ENCODE data around the gene SLF2. TPM values are rescaled to one million over a fixed set of nuclear protein-coding genes. Genes with fewer than 3 reads are reported as not detected.
A peak's percentile ranks its signal among the peaks of the same experiment; 100 is the strongest.
"Not testable (repeated sequence)": the region's sequence is repeated elsewhere in the genome, so short reads cannot be mapped to it uniquely, and the experiment has no call there.

SLF2 gene
- total RNA-seq, 2 experiments from 2014 or later = 41.4 to 53.0 TPM

DNA sequence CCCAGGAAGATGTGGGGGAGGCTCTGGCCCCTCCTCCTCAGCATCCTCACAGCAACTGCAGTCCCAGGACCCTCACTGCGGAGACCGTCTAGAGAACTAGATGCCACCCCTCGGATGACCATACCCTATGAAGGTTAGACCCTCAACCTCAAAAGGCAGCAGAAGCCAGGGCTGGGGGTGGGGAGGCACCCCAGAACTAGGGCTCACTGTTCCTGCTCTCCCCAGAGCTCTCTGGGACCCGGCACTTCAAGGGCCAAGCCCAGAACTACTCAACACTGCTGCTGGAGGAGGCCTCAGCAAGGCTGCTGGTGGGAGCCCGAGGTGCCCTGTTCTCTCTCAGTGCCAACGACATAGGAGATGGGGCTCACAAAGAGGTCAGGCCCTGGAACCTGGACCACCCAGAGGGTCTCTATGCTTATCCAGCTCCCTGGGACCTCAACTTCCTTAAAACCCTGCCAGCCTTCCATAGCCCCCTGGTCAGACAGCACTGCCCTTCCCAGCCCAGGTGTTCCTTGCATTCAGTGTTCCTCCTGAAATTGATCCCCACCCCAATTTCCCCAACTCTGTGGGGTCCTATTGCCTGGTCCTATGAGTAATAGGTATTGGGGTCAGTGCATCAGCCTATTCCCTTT is 60.3 kb downstream of the SLF2 start:
- no peak for ATAC-seq
- CTCF ChIA-PET = interaction anchor here (1.0 kb wide), 1 partner anchor 25 kb away, joined by 3 read pairs; no protein-coding TSS in a partner anchor
- DNase-seq = no peak
- no peaks in the 10 kb centered on the region for H3K9me3 Mint-ChIP-seq (ENCODE audit: low read depth)
- H3K36me3 Mint-ChIP-seq = no peaks in the 10 kb centered on the region
- H3K4me1 Mint-ChIP-seq = peaks cover 7% of the 10 kb centered on the region
- H3K4me3 Mint-ChIP-seq = no peak overlapping the region
- no peaks in the 10 kb centered on the region for H3K27me3 Mint-ChIP-seq
- H3K27ac Mint-ChIP-seq = no peak overlapping the region

DNA sequence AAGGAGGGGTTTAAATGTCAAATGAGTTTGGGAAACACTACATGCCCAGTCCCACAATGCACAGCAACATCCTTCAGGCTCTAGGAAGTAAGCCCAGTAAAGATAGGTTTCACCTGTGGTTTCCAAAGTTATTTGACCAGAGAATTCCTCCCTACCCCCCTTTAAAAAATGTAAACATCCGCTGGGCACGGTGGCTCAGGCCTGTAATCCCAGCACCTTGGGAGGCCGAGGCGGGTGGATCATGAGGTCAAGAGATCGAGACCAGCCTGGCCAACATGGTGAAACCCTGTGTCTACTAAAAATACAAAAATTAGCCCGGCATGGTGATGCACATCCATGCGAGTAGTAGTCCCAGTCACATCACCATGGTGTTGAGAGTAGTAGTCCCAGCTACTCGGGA is 62.6 kb downstream of the SLF2 start:
- H3K27ac Mint-ChIP-seq; H3K4me1 Mint-ChIP-seq; H3K4me3 Mint-ChIP-seq; H3K9me3 Mint-ChIP-seq (ENCODE audit: low read depth); DNase-seq; CTCF ChIA-PET; ATAC-seq; H3K36me3 Mint-ChIP-seq; H3K27me3 Mint-ChIP-seq: not testable (repeated sequence)

DNA sequence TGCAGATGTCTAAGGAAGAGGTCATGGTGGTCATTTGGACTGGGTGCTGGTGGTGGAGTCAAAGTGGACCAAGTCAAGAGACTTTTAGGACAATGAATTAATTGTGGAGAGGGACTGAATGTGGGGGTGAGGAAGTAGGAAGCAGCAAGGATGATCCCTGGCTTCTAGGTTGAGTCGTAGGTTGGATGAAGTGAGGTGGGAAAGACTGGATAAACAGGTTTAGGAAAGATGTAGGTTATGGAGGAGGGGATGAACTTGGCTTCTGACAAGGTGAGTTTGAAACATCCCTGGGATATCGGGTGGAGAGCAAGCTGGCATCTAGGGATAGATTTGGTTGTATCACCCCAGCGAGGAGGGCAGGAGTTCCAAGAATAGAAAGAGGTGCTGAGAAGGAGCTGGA is 64.1 kb downstream of the SLF2 start:
- H3K4me3 Mint-ChIP-seq = no peak overlapping the region
- no peak for ATAC-seq
- CTCF ChIA-PET = no interaction called here
- H3K9me3 Mint-ChIP-seq (ENCODE audit: low read depth) = no peaks in the 10 kb centered on the region
- H3K27me3 Mint-ChIP-seq = no peaks in the 10 kb centered on the region
- DNase-seq = peak; percentile 23
- H3K27ac Mint-ChIP-seq = no peak overlapping the region
- H3K4me1 Mint-ChIP-seq = no peaks in the 10 kb centered on the region
- H3K36me3 Mint-ChIP-seq = no peaks in the 10 kb centered on the region

DNA sequence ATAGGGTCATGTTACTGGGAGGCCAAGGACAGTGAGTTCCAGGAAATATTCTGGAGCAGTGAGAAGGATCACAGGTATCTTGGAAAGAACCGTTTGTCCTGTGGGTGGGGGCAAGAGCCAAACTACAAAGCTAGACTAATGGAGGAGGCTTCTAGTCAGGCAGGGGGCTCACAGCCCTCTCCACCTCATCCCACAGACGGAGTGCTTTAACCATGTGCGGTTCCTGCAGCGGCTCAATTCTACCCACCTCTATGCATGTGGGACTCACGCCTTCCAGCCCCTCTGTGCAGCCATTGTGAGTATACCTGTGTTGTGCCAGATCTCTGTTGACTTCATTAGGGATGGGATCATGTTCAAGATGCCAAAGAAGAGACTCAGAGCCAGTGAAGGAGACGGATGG is 64.7 kb downstream of the SLF2 start:
- no peaks in the 10 kb centered on the region for H3K9me3 Mint-ChIP-seq (ENCODE audit: low read depth)

DNA sequence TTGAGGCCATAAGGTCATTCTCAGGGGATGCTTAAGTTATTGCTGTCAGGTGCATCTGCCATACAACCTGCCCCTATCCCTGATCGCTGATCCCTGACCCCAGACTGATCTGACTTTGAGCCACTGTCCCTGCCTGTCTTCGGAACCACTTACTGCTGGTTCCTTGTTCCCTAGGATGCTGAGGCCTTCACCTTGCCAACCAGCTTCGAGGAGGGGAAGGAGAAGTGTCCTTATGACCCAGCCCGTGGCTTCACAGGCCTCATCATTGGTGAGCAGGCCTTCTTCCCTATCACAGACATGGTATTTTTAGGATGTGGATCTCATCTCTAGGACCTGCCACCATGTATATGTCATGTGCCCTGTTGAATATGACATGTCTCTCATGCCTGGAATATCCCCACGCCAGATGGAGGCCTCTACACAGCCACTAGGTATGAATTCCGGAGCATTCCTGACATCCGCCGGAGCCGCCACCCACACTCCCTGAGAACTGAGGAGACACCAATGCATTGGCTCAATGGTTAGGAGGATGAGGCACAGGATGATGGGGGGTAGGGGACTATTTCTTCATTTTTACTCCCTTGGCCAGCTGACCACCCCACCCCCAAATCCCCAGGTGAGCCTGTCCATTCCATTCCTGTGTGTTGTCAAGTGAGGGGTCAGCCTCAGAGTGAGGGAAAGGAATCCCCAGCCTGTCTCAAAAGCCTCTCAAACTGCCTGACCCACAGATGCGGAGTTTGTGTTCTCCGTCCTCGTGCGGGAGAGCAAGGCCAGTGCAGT is 65.5 kb downstream of the SLF2 start:
- H3K4me3 Mint-ChIP-seq = no peak overlapping the region

More for the DNA sequence above, 64.7 kb downstream of the SLF2 start:
- H3K4me1 Mint-ChIP-seq = no peaks in the 10 kb centered on the region
- ATAC-seq (no peak), DNase-seq (peak; percentile 16)
- CTCF ChIA-PET = no interaction called here
- no peaks in the 10 kb centered on the region for H3K36me3 Mint-ChIP-seq
- H3K27ac Mint-ChIP-seq = no peak overlapping the region
- no peaks in the 10 kb centered on the region for H3K27me3 Mint-ChIP-seq
- no peak overlapping the region for H3K4me3 Mint-ChIP-seq

DNA sequence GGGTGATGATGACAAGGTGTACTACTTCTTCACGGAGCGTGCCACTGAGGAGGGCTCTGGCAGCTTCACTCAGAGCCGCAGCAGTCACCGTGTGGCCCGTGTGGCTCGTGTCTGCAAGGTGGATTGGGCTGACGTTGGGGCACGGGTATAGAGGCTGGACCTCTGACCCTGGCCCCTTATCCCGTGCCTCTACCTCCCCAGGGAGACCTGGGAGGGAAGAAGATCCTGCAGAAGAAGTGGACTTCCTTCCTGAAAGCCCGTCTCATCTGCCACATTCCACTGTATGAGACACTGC is 66.1 kb downstream of the SLF2 start:
- H3K4me1 Mint-ChIP-seq = no peaks in the 10 kb centered on the region
- no peak overlapping the region for H3K27ac Mint-ChIP-seq
- DNase-seq = no peak
- H3K4me3 Mint-ChIP-seq = no peak overlapping the region
- CTCF ChIA-PET = no interaction called here
- no peaks in the 10 kb centered on the region for H3K36me3 Mint-ChIP-seq
- H3K9me3 Mint-ChIP-seq (ENCODE audit: low read depth) = no peaks in the 10 kb centered on the region
- H3K27me3 Mint-ChIP-seq = no peaks in the 10 kb centered on the region
- no peak for ATAC-seq

More for the DNA sequence above, 65.5 kb downstream of the SLF2 start:
- Mint-ChIP-seq H3K36me3 (no peaks in the 10 kb centered on the region), H3K27me3 (no peaks in the 10 kb centered on the region), H3K9me3 (ENCODE audit: low read depth) (no peaks in the 10 kb centered on the region), H3K4me1 (no peaks in the 10 kb centered on the region), H3K27ac (no peak overlapping the region)
- ATAC-seq (no peak), DNase-seq (peak; percentile 34)
- CTCF ChIA-PET = no interaction called here

DNA sequence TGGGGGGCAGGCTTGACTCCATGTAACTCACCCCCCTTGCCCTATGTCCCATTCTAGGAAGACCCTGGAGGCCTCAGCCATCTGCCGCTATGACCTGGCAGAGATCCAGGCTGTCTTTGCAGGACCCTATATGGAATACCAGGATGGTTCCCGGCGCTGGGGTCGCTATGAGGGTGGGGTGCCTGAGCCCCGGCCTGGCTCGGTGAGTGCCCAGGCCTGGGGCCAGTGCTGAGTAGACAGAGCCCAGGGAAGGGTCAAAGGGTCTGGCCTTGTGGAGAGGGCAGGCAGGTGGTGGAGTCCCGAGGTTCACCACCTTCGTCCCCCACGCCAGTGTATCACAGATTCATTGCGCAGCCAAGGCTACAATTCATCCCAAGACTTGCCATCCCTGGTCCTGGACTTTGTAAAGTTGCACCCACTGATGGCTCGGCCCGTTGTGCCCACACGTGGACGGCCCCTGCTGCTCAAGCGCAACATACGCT is 67.1 kb downstream of the SLF2 start:
- CTCF ChIA-PET = no interaction called here
- H3K9me3 Mint-ChIP-seq (ENCODE audit: low read depth) = no peaks in the 10 kb centered on the region
- H3K36me3 Mint-ChIP-seq = no peaks in the 10 kb centered on the region
- no peaks in the 10 kb centered on the region for H3K27me3 Mint-ChIP-seq
- DNase-seq (no peak), ATAC-seq (no peak)
- H3K4me1 Mint-ChIP-seq = no peaks in the 10 kb centered on the region
- H3K27ac Mint-ChIP-seq = no peak overlapping the region
- no peak overlapping the region for H3K4me3 Mint-ChIP-seq

DNA sequence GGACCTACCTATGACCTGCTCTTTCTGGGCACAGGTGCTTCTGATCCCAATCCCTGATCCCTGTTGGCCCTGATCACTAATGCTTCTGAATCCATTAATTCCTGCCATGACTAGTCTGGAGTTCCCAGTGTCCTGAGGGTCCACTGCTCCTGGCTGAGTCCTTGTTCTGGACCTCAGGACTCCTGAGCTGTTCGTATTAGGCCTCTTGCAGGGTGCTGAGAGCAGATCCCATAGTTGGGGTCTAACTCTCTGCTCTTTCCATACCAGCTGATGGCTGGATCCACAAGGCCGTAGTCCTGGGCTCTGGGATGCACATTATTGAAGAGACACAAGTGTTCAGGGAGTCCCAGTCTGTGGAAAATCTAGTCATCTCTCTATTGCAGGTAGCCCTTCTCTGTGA is 67.5 kb downstream of the SLF2 start:
- no peak for ATAC-seq
- CTCF ChIA-PET = no interaction called here

DNA sequence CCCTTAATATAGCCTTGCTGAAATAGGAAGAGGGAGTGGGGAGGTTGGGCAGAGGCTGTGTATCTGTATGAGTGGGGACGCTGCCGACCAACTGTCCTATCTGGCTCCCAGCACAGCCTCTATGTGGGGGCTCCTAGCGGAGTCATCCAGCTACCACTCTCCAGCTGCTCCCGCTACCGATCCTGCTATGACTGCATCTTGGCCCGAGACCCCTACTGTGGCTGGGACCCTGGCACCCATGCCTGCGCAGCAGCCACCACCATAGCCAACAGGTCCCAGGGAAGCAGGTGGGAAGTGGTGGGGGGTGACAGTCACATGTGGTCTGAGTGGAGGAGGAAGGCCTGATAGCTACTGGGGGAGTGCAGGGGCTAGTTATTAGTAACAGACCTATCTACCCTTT is 67.9 kb downstream of the SLF2 start:
- H3K27me3 Mint-ChIP-seq = no peaks in the 10 kb centered on the region
- CTCF ChIA-PET = interaction anchor here (1.0 to 1.1 kb wide), 2 partner anchors 17 to 33 kb away, joined by 5 to 6 read pairs; no protein-coding TSS in a partner anchor
- H3K4me3 Mint-ChIP-seq = no peak overlapping the region

More for the DNA sequence above, 67.5 kb downstream of the SLF2 start:
- Mint-ChIP-seq H3K27me3 (no peaks in the 10 kb centered on the region), H3K4me3 (no peak overlapping the region), H3K27ac (no peak overlapping the region), H3K9me3 (ENCODE audit: low read depth) (no peaks in the 10 kb centered on the region), H3K36me3 (no peaks in the 10 kb centered on the region), H3K4me1 (no peaks in the 10 kb centered on the region)
- peak; percentile 25 for DNase-seq

DNA sequence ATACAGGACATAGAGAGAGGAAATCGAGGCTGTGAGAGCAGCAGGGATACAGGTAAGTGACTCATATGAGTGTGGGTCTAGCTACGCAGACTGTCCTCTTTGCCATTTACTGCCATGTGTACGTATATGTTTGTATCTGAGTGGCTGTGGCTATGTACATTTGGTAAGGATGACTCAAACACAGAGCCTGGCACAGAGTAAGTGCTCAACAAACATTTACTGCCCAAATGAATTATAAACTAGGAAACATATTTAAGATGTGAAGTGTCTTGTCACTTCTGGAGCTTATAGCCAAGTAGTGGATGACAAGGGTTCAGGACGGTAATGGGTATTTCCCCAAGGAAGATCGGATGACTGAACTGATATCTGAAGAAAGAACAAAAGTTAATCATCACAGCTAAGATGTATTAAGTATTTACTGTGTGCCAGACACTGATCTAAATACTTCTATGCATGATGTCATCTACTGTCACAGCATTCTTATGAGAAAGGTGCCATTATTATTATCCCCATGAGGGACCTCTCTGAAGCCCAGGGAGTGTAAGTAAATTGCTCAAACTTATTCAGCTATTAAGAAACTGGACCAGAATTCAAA is 68.5 kb downstream of the SLF2 start:
- no peaks in the 10 kb centered on the region for H3K27me3 Mint-ChIP-seq
- CTCF ChIA-PET = interaction anchor here (1.0 to 1.1 kb wide), 2 partner anchors 17 to 33 kb away, joined by 5 to 6 read pairs; no protein-coding TSS in a partner anchor
- H3K4me1 Mint-ChIP-seq = peaks cover 8% of the 10 kb centered on the region
- no peak for DNase-seq
- no peak overlapping the region for H3K27ac Mint-ChIP-seq
- no peaks in the 10 kb centered on the region for H3K9me3 Mint-ChIP-seq (ENCODE audit: low read depth)
- H3K36me3 Mint-ChIP-seq = no peaks in the 10 kb centered on the region
- ATAC-seq = no peak
- no peak overlapping the region for H3K4me3 Mint-ChIP-seq

More for the DNA sequence above, 67.9 kb downstream of the SLF2 start:
- peak; percentile 38 for DNase-seq
- Mint-ChIP-seq H3K4me1 (peaks cover 2% of the 10 kb centered on the region), H3K36me3 (no peaks in the 10 kb centered on the region), H3K9me3 (ENCODE audit: low read depth) (no peaks in the 10 kb centered on the region), H3K27ac (no peak overlapping the region)
- ATAC-seq = no peak

DNA sequence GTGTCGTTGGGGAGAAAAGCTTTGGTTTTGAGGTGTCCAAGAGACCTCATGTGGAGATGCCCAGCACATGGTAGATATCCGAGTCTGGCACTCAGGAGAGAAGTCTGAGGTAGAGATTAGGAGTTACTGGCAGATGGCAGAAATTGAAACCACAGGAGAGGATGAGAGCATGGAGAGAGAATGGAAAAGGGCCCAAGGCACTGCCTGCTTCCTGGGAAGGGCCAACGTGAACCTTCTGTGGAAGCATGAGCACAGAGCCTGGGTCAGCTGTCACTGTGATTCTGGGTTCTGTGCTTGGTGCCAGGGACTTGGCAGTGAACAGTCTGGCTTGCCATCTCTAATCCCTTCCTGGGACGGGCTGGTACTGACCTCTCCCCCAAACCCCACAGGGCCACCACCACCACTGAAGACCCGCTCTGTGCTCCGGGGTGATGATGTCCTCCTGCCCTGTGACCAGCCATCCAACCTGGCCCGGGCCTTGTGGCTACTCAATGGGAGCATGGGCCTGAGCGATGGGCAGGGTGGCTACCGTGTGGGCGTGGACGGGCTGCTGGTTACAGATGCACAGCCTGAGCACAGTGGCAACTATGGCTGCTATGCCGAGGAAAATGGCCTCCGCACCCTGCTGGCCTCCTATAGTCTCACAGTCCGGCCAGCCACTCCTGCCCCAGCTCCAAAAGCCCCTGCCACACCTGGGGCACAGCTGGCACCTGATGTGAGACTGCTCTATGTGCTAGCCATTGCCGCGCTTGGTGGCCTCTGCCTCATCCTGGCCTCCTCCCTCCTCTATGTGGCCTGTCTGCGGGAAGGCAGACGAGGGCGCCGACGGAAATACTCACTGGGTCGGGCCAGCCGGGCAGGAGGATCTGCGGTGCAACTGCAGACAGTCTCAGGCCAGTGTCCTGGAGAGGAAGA is 70.4 kb downstream of the SLF2 start:
- ATAC-seq = no peak

DNA sequence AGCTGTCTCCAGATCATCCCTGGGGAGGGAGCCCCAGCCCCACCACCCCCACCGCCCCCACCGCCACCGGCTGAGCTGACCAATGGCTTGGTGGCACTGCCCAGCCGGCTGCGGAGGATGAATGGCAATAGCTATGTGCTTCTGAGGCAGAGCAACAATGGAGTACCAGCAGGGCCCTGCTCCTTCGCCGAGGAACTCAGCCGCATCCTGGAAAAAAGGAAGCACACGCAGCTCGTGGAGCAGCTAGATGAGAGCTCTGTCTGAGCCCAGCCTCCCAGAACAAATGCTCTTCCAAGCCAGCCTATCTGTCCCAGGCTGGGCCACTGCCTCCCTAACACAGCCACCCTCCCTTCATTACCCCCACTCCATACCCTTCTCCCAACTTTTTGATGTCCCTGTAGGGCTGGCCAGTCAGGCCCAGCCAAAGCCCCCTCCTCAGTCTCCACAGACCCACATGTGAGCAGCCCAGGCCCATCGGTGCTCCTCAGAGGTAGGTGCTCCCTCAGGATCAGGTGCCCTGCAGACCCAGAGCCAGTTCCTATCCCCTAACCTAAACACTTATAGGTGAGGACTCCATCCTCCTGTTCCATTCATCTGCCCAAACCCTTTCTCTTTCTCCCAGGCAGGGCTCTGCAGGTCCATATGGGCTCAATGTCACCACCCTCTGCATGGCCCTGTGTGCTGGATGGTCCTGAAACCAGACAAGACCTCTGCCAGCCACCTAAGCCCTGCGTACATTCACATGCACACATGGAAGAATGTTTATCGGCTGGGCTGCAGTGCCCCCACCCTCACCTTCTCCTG is 71.3 kb downstream of the SLF2 start:
- CTCF ChIA-PET = interaction anchor here (1.1 kb wide), 1 partner anchor 56 kb away, joined by 3 read pairs; no protein-coding TSS in a partner anchor
- Mint-ChIP-seq H3K27ac (no peak overlapping the region), H3K4me3 (no peak overlapping the region), H3K36me3 (peaks cover 4% of the 10 kb centered on the region), H3K4me1 (peaks cover 25% of the 10 kb centered on the region), H3K9me3 (ENCODE audit: low read depth) (no peaks in the 10 kb centered on the region), H3K27me3 (no peaks in the 10 kb centered on the region)
- DNase-seq = no peak
- no peak for ATAC-seq

More for the DNA sequence above, 70.4 kb downstream of the SLF2 start:
- H3K4me3 Mint-ChIP-seq = no peak overlapping the region
- H3K36me3 Mint-ChIP-seq = peaks cover 4% of the 10 kb centered on the region
- H3K4me1 Mint-ChIP-seq = peaks cover 21% of the 10 kb centered on the region
- H3K27ac Mint-ChIP-seq = no peak overlapping the region
- no peak for DNase-seq
- H3K27me3 Mint-ChIP-seq = no peaks in the 10 kb centered on the region
- H3K9me3 Mint-ChIP-seq (ENCODE audit: low read depth) = no peaks in the 10 kb centered on the region
- CTCF ChIA-PET = interaction anchor here (1.1 kb wide), 1 partner anchor 55 kb away, joined by 3 read pairs; no protein-coding TSS in a partner anchor

Measured in activated CD8-positive, alpha-beta memory T cell treated with anti-CD3 and anti-CD28 coated beads, Interleukin-2, amount 10 ng/mL, durations not matched to agents 7 days and 5 days (primary cell).